GM21381 (cell line): ENCODE results near the gene PIMREG.

Experiments
- ATAC-seq: cut with Tn5 transposase; IDR thresholded peaks from one replicate; pipeline ENCODE4 v1.9.1; 2021; ENCODE audit warnings: mild to moderate bottlenecking, moderate library complexity; ENCODE audit not compliant: unreplicated experiment

The PIMREG gene

DNA sequence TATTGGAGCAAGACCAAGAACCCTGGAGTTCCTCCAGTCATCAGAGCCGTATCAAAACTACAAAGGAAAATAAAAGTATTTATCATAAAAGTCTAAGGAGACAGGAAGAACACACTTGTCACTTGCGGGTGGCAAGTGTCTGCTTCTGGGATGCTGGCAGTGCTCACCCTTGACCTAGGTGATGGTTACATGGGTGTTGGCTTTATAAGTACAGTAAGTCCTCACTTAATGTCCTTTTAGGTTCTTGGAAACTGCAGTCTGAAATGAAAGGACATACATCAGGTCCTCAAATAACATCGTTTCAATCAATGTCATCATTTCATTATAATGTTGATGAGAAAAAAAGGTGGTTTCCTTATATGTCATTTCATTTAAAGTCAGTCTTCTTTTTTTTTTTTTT lies 6.3 kb upstream of the PIMREG start:
- no peak for ATAC-seq

DNA sequence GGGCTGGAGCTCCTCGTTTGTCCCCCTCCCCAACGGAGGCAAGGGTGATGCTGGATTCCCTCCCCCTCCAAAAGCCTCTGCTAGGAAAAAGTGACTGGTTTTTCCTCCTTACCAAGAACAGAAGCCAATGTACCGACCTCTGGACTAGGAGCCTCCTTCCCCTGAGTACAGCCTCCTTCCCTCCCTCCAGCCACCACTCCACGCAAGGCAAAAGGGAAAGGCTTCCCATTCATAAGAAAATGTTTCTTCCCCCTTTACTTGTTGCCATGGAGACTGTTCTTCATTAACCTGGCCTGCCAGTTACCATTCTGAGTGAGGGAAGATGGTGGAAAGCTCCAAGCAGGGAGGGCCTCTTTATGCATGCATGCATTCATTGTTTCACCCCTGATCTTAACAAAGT lies 4.3 kb upstream of the PIMREG start:
- no peak for ATAC-seq

DNA sequence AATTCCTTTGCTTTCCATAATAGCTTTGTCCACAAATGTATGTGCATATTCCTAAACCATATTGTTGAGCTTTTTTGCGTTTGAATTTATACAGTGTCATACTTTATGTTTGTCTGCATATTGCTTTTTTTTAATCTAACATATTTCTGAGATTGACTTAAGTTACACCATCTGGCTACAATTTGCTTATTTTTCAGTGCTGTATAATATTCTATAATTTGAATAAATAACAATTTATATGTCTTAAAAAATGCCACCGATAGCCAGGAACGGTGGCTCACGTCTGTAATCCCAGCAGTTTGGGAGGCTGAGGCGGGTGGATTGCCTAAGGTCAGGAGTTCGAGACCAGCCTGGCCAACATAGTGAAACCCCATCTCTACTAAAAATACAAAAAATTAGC lies 1.5 kb upstream of the PIMREG start:
- ATAC-seq: no peak

DNA sequence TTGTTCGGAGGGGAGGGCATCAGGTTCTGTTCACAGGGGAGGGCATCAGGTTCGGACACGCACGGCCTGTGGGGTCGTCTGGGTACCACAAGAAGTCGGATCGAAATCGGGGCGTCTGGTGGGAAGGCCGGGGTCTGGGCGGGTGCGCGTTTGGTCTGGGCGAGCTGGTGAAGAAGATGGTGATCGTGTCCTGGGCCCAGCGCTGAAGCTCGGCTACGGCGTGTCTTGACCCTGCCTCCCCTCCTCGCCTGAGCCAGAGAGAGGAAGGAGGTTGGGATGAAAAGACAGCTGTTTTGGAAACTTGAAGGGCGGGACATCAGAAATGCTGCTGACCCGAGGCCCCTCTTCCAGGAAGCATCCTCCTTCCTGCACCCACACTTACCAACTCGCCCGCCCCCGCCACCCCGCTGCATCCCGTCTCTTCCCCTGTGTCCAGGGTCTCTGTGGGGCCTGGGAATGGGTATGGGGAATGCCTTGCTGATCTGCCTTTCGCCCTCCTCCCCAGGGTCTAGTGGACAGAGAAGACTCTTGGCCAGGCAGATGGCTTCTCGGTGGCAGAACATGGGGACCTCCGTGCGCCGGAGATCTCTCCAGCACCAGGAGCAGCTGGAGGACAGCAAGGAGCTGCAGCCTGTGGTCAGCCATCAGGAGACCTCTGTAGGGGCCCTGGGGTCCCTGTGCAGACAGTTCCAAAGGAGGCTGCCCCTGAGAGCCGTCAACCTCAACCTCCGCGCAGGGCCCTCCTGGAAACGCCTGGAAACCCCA lies 498 bp downstream of the PIMREG start:
- no peak for ATAC-seq

DNA sequence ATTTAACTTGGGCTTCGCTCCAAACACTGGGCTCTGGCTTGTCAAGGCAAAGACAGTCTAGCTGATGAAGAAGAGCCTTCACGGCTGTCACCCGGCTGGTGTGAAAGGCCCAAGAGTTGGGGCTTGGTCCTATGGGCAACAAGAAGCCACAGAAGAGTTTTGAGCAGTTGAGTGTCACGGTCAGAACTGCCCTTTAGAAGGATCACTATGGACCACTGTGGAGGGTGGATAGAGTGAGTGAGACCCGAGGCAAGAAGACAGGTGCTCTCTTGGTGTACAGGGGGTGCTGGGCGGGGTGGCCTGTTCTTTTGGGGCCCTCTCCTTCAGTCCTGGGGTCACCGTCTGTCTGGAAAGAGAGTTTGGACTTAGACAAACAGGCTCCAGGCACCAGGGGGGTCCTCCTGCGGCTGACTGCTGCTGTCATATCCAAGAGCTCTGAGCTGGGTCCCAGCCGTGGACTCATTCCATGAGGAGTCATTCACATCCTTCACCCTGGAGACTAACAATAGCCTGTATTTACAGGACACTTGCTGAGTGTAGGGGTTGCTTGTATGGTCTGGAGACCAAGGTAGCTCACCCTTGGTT lies 2.4 kb downstream of the PIMREG start:
- ATAC-seq: no peak

- no peak for ATAC-seq
Observed at GRCh38 chr17:6448473-6448872, 4.2 kb downstream of the PIMREG start.

- ATAC-seq: no peak
Observed at GRCh38 chr17:6449307-6449706, 5.1 kb downstream of the PIMREG start.

DNA sequence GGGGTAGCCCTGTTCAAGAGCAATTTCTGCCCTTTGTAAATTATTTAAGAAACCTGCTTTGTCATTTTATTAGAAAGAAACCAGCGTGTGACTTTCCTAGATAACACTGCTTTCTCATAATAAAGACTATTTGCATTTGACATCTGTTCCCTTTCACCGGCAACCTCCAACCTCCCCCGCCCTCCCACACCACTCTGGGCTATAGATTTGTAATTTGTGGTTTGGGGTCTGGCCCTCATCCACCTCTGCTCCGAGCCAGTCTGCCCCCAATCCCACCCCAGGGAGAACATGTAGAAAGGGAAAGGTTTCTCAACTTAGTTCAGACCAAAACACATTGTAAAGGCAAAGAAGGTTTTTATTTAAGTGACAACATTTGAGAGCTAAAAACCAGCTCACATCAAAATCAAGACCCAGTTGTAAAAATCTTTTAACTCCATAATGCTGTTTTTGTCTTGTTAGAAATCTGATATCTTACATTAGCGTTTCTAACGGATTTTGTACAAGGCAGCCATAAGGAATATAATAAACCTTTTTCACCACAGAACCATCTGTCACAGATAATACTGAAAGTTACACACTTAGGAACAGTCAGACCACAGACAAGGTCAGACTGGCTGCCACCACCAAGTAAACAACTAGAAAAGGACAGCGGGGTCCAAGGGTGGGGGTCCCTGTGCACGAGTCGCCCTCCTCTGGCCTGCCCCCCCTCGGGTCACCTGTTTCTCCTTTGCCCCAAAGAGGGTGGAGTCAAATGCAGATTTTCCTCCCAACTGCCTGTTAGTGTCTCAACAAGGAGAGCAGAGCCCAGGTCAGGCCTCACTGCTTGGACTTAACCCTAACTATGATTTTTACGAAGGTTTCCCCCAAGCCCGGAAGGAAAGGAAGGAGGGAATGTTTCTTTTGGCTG lies 6.9 kb downstream of the PIMREG start:
- ATAC-seq: no peak

GRCh38 chr17:6452471-6453266 lies 8.4 kb downstream of the PIMREG start:
- no peak for ATAC-seq

GRCh38 chr17:6453279-6454024 lies 9.2 kb downstream of the PIMREG start:
- no peak for ATAC-seq

DNA sequence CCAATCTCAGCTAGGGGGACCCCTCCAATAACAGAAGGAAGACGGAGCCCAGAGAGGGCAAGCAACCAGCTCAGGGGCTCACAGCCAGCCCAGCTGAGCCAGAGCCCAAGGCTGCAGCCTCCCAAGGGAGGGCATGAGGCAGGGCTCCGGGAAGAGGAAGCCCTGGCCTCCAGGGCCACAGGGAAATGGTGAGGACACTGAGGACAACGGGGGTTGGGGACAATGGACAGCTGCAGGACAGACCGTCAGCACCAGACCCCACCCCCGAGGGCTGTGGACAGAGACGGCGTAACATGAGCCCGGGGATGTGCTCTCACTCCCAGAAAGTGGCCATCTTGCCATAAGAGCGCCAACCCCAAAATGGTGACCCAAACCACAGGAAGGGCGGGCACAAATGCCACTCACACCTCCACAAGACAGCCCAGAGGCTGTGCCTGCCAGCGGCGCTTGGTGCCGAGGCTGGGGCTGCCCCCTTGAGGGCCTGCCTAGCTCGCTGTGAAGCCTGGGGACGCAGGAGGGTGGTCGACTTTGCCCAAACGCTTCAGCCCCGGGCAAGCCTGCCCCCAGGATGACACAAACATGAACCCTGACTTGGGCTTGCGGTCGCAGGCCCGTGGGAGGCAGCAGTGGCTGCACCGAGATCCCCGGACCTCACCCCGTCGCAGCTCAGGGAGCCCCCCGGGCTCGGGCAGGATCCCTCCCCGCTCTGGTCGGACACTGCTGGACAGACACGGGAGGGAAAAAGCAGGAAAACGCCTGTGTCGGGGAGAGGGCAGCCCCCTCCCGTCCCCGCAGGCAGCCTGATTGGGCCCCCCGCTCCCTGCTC lies 10.5 kb downstream of the PIMREG start:
- ATAC-seq: no peak

- ATAC-seq: no peak
Observed at GRCh38 chr17:6455321-6455705, 11.1 kb downstream of the PIMREG start.

GRCh38 chr17:6456321-6456720 lies 12.1 kb downstream of the PIMREG start:
- ATAC-seq: no peak

DNA sequence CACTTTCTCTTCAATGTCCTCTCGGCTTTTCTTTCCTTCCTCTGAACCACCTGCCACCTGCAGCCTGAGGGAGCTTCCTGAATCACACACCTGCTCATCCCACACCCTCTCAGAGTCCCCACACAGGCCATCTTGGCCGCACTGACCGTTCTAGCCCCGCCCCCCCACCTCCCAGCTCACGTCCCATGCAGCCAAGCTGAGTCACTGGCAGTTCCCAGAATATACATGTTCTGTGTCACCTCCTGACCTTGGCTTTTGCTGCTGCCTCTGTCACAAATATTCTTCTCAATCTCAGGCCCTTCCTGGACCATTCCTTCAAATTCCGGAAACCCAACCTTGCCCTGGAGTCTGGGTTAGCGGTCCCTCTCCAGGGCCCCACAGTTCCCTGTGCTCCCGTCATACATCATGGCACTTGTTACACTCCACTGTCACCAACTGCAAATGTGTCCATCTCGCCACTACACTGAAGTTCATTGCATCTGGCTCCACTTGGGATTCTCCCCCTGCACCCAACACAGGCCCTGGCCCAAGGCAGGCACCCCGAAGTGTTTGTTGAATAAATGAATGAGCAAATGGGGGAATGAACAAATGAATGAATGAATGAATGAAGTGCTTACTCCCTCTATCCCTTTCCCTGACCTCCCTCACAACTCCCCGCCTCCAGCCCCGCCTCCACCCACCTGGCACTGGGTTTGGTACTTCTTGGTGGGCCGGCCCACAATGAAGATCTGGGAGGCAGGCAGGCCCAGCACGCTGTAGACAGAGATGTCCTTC lies 12.8 kb downstream of the PIMREG start:
- no peak for ATAC-seq

DNA sequence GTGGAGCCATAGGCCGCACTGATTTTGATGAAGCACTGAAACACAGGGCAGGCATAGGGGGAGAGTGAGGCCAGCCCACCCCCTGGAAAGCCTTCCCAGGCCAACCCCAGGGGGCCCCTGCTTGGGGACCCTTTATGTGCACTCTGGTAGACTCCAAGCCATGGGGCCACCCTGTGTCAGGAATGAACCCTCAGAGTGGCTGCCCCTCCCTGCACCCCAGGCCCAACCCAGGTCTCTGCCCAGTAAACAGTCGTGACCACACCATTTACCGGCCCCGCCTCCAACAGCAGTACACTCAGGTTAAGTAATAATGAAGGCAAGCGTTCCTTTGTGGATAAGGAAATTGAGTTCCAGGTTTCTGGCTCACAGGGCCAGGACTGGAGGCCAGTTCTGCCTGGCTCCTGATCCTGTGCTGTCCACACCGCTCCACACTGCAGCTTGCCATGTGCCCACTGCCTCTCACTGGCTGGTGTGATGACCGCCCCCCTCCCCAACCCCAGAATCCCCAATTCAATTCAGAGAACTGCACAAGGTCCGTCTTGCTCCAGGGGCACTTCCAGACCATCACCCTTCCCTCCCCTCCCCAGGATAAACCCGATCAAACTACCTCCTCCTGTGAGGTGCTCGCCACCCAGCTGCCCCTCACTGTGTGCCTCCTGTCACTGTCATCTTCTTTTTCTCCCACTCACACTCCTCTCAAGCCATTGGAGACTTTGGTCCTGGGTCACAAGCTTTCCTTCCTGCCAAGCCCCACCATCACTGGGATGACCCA lies 13.6 kb downstream of the PIMREG start:
- no peak for ATAC-seq

GRCh38 chr17:6458460-6458950 lies 14.2 kb downstream of the PIMREG start:
- ATAC-seq: no peak

- no peak for ATAC-seq
Observed at GRCh38 chr17:6460531-6461161, 16.4 kb downstream of the PIMREG start.
